NCI-H524 treated with DMSO at 0.1 percent for 48 hours (cell line): ENCODE data around the gene CCT8.
A peak's percentile ranks its signal among the peaks of the same experiment; 100 is the strongest.

ENCODE experiments used
- DNase-seq: peaks from one replicate; lab custom pipeline; 2025; lab: John Stamatoyannopoulos, UW

Gene CCT8

GRCh38 chr21:29073222-29074006 is at the start of gene CCT8:
TSS of gene CCT8 (minus strand) at chr21:29073648. CDS start at chr21:29073590, 58 bp downstream.
- peak; percentile 91 for DNase-seq

DNA sequence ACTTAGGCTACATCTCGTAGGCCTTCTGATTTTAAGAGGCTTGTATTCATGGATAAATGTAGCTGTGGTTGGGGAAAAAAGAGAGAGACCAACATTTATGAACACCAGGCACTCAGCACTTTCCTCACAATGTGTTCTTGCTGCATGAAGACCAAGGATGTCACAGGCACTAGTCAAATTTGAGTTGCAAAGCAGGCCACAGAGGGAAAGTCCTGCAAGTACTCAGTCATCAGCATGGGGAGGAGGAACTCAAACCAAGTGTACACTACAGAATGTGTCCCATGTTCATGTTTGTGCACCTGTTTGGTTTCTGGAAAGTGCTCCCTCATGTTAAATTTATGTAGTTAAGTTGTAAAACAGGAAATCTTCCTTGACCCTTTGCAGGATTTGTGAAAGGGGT is 48.3 kb upstream of the CCT8 start:
- DNase-seq = no peak

- DNase-seq = no peak
Measured at GRCh38 chr21:29117372-29117955, 44.0 kb upstream of the CCT8 start.

DNA sequence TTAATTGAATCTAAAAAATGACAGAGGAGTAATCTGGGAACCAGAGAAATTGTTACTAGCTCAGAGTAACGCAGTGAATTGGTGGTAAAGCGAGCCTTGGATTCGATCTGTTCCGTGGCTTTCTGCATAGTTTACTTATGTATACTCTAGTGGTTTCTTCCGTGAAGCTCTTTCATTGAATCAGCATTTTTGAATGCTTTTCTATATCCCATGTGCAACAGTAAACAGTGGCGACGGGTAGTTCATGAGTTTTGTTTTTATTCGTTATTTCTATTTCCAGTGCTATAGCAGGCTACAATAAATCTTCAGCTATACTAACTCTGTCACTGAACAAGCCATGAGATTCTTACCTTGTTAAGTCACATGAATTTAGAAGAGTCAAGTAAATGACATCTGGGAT is 42.5 kb upstream of the CCT8 start:
- DNase-seq = no peak

GRCh38 chr21:29114765-29115500 is 41.5 kb upstream of the CCT8 start:
- DNase-seq = no peak

- DNase-seq = no peak
Measured at GRCh38 chr21:29105218-29105617, 31.8 kb upstream of the CCT8 start.

- no peak for DNase-seq
Measured at GRCh38 chr21:29104239-29104708, 30.8 kb upstream of the CCT8 start.

DNA sequence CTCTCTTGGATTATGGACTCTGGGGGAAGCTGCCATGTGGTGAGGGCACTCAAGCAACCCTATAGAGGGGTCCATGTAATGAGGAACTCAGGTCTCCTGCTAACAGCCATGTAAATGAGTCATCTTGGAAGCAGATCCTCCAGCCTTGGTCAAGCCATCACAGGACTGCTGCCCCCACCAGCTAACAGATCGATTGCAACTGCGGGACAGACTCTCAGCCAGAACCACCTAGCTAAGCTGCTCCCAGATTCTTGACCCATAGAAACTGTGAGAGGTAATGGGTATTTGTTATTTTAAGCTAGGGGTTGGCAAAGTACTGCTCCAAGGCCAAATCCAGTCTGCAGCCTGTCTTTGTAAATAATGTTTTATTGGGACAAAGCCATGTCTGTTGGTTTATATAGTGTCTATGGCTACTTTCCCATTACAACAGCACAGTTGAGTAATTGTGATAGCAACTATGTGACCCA is 29.4 kb upstream of the CCT8 start:
- no peak for DNase-seq

GRCh38 chr21:29098156-29098555 is 24.7 kb upstream of the CCT8 start:
- DNase-seq = no peak

GRCh38 chr21:29096218-29097015 is 23.0 kb upstream of the CCT8 start:
- no peak for DNase-seq

DNA sequence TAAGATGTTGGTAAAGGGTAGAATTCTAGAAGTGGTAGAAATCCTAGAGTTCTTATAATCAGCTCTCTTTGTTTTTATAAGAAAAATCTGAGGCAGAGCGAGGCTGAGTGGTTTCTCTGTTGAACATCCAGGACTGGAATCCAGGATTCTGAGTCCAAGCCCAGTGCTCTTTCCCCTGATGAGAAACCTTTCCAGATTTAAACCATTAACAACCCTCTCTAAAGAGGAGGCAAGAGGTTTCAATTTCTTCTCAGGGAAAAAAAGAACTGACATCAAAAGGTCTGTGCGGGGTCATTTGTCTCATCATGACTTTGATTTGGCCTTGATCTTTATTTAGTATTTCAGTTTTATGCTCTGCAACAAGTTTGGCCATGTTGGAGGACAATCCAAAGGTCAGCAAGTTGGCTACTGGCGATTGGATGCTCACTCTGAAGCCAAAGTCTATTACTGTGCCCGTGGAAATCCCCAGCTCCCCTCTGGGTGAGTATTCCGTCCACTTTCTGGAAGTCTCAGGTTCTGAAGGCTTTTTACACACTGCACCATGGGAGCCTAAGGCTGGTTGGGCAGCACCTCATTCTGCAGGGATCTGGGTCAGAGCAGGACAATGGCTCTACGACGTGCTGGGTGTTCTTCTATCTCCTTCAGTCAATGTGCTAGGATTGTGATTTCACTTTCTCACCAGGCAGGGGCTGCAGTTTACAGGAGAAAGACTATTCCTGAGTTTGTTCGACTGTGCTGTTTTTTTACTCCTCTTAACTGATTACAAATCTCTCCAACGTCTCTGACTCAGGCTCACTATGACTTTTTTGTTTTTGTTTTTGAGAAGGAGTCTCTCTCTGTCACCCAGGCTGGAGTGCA is 18.9 kb upstream of the CCT8 start:
- DNase-seq = no peak

GRCh38 chr21:29091033-29091432 is 17.6 kb upstream of the CCT8 start:
- no peak for DNase-seq

GRCh38 chr21:29085106-29085752 is 11.8 kb upstream of the CCT8 start:
- DNase-seq = no peak

DNA sequence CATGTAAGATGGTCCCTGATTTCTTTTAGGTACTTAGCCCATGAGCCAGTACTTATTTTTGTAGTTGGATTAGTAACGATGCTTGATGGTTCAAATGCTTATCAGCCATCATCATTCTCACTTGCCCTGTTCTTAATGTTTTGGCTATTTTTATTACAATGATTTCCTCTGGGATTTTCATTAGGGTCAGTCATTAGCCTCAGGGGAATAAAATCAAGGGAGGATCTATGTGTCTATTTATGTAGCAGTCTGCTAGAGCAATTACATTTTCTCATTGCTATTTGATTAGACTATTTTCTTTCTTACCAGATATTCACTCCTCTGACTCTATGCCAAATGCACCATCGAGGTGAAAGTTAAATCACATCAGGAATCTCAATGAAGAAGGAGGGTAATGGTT is 10.9 kb upstream of the CCT8 start:
- no peak for DNase-seq

DNA sequence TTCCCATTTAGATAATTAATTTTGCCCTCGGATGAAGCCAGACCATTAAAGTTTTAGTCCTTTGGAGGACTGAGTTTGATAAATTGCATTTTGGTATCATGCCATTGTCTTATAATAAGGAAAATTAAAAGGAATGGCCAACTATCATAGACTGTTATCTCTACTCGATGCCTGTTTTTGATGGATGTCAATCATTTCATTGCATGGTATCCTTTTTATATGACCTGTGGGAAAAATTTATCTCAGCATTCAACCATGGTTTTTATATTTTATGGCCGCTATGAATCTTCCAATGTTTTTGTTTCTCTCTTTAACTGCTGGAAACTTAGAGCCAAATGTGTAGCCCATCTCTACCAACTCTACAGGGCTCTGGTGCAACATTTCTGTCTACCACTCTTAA is 9.9 kb upstream of the CCT8 start:
- DNase-seq = no peak

GRCh38 chr21:29082046-29082815 is 8.8 kb upstream of the CCT8 start:
- no peak for DNase-seq

DNA sequence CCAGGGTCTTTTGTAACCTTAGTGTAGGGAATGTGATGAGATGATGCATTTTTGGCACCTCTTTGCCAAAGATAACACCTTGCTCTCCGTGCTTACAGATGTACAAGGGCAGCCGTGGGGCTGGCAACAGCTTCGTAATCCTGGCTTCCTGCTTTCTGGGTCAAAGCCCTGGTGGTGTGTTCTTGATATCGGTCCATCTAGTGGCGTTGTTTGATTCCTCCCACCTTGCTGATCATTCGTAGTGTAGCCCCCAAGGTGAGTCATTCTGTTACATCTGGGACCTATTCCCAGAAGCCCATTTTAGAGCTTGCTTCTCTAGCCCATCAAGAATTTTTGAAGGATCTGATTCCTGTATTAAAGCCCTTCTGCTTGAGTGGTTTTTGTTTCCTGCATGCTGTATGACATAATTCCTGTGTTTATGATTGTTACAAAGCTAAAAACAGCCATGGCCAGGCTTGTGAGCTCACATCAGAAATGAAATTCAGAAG is 7.0 kb upstream of the CCT8 start:
- DNase-seq = no peak

DNA sequence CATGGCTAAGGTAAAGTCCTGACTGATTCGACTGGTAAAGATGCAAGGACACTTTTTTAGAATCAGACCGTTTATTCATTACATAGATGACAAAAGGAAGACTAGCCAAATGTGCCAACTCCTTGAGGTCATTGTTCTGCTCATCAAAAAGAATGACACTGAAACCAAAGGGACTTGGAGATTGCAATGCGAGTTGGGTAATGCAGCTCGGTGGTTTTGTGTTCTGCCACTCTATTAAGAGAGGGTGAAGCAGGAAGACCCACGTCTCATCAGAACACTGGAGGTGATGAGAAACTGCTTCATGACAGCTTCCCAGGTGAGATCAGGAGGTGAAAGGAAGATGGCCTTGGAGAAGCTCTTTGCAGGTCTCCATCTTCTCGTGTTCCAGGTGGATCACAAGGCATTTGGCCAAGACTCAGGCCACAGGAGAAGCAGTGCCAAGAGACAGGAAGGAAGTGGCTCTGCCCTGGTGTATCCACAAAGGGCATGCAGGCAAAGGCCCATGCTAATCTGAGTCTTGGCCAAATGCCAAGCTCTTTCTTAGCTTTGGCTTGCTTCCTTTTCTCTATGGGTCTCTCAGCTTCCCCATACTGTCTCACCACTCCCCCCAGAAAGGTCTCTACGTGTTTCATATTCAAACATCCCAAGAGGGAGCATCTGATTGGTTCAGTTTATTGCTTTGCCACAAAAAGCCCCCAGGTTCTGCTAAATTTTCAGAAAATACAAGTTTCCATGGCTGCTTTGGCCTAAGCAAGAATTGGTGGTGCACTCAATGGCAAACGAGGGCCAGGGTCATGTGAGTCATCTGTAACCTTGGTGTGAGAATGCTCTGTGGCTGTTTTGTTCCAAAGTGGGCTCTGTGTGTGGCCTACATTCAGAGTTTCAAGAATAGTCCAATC is 5.7 kb upstream of the CCT8 start:
- DNase-seq = no peak
